WTC11 (cell line): Measurements from ENCODE around the gene LY6G5C. TPM values are rescaled to one million over a fixed set of nuclear protein-coding genes. Genes with fewer than 3 reads are reported as not detected.

Source experiments
- ATAC-seq: fragments of 200-7000 bp; cut with Tn5 transposase; 2 replicates; pipeline ENCODE4 v1.10.0; 2021; ENCODE audit warnings: mild to moderate bottlenecking, moderate library complexity
- CTCF ChIA-PET: fragments of 300-600 bp; sonication (Branson Sonifier 250); formaldehyde crosslinking; loops from one replicate; lab custom pipeline; 2021; ENCODE audit warnings: antibody characterized with exemption; lab: Charles Lee
- POLR2A ChIA-PET: fragments of 350-600 bp; sonication (Branson Sonifier 250); formaldehyde crosslinking; loops from one replicate; lab custom pipeline; 2021; ENCODE audit warnings: antibody characterized with exemption; lab: Charles Lee
- DNase-seq: peaks from one replicate; pipeline ENCODE4 v3.0.0; 2021; ENCODE audit warnings: low spot score
- H3K27ac Mint-ChIP-seq: 2 replicates; pipeline ENCODE4 v1.8.0; 2021; ENCODE audit warnings: mixed read lengths
- H3K27me3 Mint-ChIP-seq: 2 replicates; pipeline ENCODE4 v1.8.0; 2021; ENCODE audit warnings: low read depth, mild to moderate bottlenecking, moderate library complexity, mixed read lengths
- H3K36me3 Mint-ChIP-seq: 2 replicates; pipeline ENCODE4 v1.8.0; 2021; ENCODE audit warnings: mixed read lengths
- H3K4me1 Mint-ChIP-seq: 2 replicates; pipeline ENCODE4 v1.8.0; 2022; ENCODE audit warnings: mixed read lengths
- H3K4me3 Mint-ChIP-seq: 2 replicates; pipeline ENCODE4 v1.8.0; 2021; ENCODE audit warnings: mild to moderate bottlenecking, moderate library complexity, mixed read lengths
- H3K9me3 Mint-ChIP-seq: 2 replicates; pipeline ENCODE4 v1.8.0; 2021; ENCODE audit warnings: mixed read lengths
- ATF1 ChIP-seq: sonication (generic); formaldehyde crosslinking; IDR thresholded peaks from 2 replicates; pipeline ENCODE4 v1.8.1; 2023; ENCODE audit warnings: mild to moderate bottlenecking, moderate library complexity, missing genetic modification reagents
- CBFB ChIP-seq: sonication (generic); formaldehyde crosslinking; IDR thresholded peaks from 2 replicates; pipeline ENCODE4 v1.8.1; 2022; ENCODE audit warnings: mild to moderate bottlenecking, low read depth, missing genetic modification reagents
- CREM ChIP-seq: sonication (generic); formaldehyde crosslinking; IDR thresholded peaks from 2 replicates; pipeline ENCODE4 v1.8.1; 2022; ENCODE audit warnings: mild to moderate bottlenecking, missing genetic modification reagents, moderate library complexity
- FOXJ3 ChIP-seq: sonication (generic); formaldehyde crosslinking; IDR thresholded peaks from 2 replicates; pipeline ENCODE4 v1.9.0; 2021; ENCODE audit warnings: missing genetic modification reagents, mild to moderate bottlenecking, borderline replicate concordance
- HMGA2 ChIP-seq: fragments of 250-450 bp; sonication (Bioruptor Pico); IDR thresholded peaks from 2 replicates; pipeline ENCODE4 v1.4.0; 2021; ENCODE audit warnings: mild to moderate bottlenecking, moderate library complexity
- MLX ChIP-seq: sonication (generic); formaldehyde crosslinking; IDR thresholded peaks from 2 replicates; pipeline ENCODE4 v1.8.1; 2023; ENCODE audit warnings: mild to moderate bottlenecking, missing genetic modification reagents, moderate library complexity
- MYBL2 ChIP-seq: sonication (generic); formaldehyde crosslinking; IDR thresholded peaks from 2 replicates; pipeline ENCODE4 v1.8.1; 2023; ENCODE audit warnings: mild to moderate bottlenecking, moderate library complexity, missing genetic modification reagents
- PRDM15 ChIP-seq: sonication (generic); formaldehyde crosslinking; IDR thresholded peaks from 2 replicates; pipeline ENCODE4 v1.8.0; 2022; ENCODE audit warnings: missing genetic modification reagents
- RORB ChIP-seq: fragments of 250-450 bp; sonication (Bioruptor Pico); IDR thresholded peaks from 2 replicates; pipeline ENCODE4 v1.9.0; 2021; ENCODE audit warnings: mild to moderate bottlenecking
- SMAD3 ChIP-seq: sonication (generic); formaldehyde crosslinking; IDR thresholded peaks from 2 replicates; pipeline ENCODE4 v1.8.0; 2022; ENCODE audit warnings: missing genetic modification reagents, mild to moderate bottlenecking, borderline replicate concordance
- ZNF138 ChIP-seq: sonication (generic); formaldehyde crosslinking; conservative IDR thresholded peaks from 2 replicates; pipeline ENCODE4 v1.8.1; 2022; ENCODE audit warnings: mild to moderate bottlenecking, moderate library complexity, missing genetic modification reagents
- ZNF281 ChIP-seq: sonication (generic); formaldehyde crosslinking; IDR thresholded peaks from 2 replicates; pipeline ENCODE4 v1.8.0; 2023; ENCODE audit warnings: mild to moderate bottlenecking, missing genetic modification reagents
- ZNF396 ChIP-seq: fragments of 250-450 bp; sonication (Bioruptor Pico); IDR thresholded peaks from 2 replicates; pipeline ENCODE4 v1.8.0; 2021; ENCODE audit warnings: mild to moderate bottlenecking, moderate library complexity, borderline replicate concordance
- ZNF532 ChIP-seq: fragments of 250-450 bp; sonication (Bioruptor Pico); IDR thresholded peaks from 2 replicates; pipeline ENCODE4 v1.9.0; 2021; ENCODE audit warnings: mild to moderate bottlenecking, borderline replicate concordance
- total RNA-seq: library from RNA; stranded (reverse); gene quantifications from 3 replicates; pipeline ENCODE4 v1.2.3, GENCODE V29; 2021
- TF ChIP-seq, protein P1 (sequence below): sonication (generic); formaldehyde crosslinking; IDR thresholded peaks from 2 replicates; pipeline ENCODE4 v1.8.1; 2023; ENCODE audit warnings: mild to moderate bottlenecking, missing genetic modification reagents
- TF ChIP-seq, protein P2 (sequence below): sonication (generic); formaldehyde crosslinking; conservative IDR thresholded peaks from 2 replicates; pipeline ENCODE4 v1.8.1; 2022; ENCODE audit warnings: mild to moderate bottlenecking, missing genetic modification reagents
- TF ChIP-seq, protein P3 (sequence below): sonication (generic); formaldehyde crosslinking; IDR thresholded peaks from 2 replicates; pipeline ENCODE4 v1.8.0; 2023; ENCODE audit warnings: missing genetic modification reagents

The LY6G5C gene
- total RNA-seq, 1 experiment from 2014 or later = 1.0 TPM

- no peak for TF ChIP-seq PRDM15 (CRISPR knock-in tag)
- TF ChIP-seq CREM (CRISPR knock-in tag) = no peak
- no peak for TF ChIP-seq CBFB (CRISPR knock-in tag)
Measured at GRCh38 chr6:31645325-31645724, 35.5 kb downstream of the LY6G5C start (continued).

DNA sequence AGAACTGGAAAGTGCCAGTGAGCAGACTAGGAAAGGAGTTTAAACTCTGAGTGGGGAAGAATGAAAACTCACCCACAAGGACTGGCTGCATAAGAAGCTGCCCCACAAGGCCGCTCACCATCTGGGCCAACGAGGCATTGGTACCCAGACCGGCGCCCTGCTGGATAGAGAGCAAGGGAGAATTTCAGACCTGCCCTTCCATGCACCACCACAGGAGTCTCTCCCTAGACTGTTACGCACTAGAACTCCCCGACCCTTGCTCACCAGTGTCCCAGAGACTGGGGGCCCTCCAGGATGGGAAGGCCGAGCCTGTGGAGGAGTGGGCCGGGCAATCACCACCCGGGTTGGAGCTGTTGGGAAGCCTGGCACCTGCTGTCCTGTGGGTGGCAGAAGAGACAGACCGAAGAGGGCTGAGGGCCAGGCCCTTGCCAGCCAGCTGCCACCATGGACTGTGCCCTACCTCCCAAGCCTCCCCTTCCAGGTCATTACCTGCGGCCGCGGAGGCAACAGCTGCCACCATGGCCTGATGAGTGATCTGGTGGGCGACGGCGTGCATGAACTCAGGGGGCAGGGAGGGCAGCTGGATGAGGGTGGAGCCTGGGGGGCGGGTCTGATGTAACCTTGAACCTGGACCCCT lies 36.9 kb downstream of the LY6G5C start:
- H3K4me3 Mint-ChIP-seq = no peak overlapping the region

DNA sequence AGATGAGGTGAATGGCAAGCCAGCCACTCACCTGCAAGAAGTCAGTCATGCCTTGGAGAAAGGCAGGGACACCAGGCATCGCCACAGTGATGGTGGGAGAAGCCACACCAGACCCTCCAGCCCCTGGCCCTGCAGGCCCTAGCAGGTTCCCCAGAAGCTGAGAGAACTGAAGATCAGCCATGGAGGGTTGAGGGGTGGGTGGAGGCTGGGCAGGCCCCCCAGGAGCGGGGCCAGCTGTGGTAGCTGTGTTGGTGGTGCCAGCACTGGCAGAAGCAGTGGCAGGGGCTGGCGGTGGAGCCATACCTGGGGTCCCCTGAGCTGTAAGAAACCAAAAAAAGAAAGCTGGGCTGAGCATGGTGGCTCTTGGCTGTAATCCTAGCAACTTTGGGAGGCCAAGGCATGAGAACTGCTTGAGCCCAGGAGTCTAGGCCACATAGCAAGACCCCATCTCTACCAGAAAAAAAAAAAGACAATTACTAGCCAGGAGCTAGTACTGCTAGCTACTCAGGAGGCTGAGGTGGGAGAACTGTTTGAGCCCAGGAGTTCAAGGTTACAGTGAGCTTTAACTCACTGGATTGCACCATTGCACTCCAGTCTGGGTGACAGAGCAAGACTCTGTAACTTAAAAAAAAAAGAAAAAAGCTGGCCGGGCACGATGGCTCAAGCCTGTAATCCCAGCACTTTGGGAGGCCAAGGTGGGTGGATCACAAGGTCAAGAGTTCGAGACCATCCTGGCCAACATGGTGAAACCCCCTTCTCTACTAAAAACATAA lies 37.9 kb downstream of the LY6G5C start:
- ChIA-PET CTCF (interaction anchor here (1.8 kb wide), 1 partner anchor 9 kb away, joined by 4 read pairs; the partner anchor contains the start of gene BAG6), POLR2A (interaction anchor here (0.6 to 1.4 kb wide), 2 partner anchors 22 to 149 kb away, joined by 3 read pairs; partner anchors contain the start of gene GPANK1)
- no peak for ATAC-seq
- Mint-ChIP-seq H3K9me3 (no peaks in the 10 kb centered on the region), H3K4me1 (no peaks in the 10 kb centered on the region), H3K4me3 (no peak overlapping the region), H3K27ac (no peak overlapping the region), H3K27me3 (no peaks in the 10 kb centered on the region), H3K36me3 (peaks cover 68% of the 10 kb centered on the region)
- DNase-seq = no peak
- TF ChIP-seq MYBL2 = no peak
- no peak for TF ChIP-seq ZNF396 (CRISPR knock-in tag)
- TF ChIP-seq, protein P1, sequence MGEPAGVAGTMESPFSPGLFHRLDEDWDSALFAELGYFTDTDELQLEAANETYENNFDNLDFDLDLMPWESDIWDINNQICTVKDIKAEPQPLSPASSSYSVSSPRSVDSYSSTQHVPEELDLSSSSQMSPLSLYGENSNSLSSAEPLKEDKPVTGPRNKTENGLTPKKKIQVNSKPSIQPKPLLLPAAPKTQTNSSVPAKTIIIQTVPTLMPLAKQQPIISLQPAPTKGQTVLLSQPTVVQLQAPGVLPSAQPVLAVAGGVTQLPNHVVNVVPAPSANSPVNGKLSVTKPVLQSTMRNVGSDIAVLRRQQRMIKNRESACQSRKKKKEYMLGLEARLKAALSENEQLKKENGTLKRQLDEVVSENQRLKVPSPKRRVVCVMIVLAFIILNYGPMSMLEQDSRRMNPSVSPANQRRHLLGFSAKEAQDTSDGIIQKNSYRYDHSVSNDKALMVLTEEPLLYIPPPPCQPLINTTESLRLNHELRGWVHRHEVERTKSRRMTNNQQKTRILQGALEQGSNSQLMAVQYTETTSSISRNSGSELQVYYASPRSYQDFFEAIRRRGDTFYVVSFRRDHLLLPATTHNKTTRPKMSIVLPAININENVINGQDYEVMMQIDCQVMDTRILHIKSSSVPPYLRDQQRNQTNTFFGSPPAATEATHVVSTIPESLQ (CRISPR knock-in tag) = no peak
- no peak for TF ChIP-seq ZNF138 (CRISPR knock-in tag)
- no peak for TF ChIP-seq ZNF281 (CRISPR knock-in tag)
- no peak for TF ChIP-seq ZNF532 (CRISPR knock-in tag)
- no peak for TF ChIP-seq RORB (CRISPR knock-in tag)
- TF ChIP-seq, protein P2, sequence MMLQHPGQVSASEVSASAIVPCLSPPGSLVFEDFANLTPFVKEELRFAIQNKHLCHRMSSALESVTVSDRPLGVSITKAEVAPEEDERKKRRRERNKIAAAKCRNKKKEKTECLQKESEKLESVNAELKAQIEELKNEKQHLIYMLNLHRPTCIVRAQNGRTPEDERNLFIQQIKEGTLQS (CRISPR knock-in tag) = no peak

More for the DNA sequence above, 36.9 kb downstream of the LY6G5C start:
- Mint-ChIP-seq H3K9me3 (no peaks in the 10 kb centered on the region), H3K27ac (no peak overlapping the region), H3K36me3 (peaks cover 76% of the 10 kb centered on the region), H3K27me3 (no peaks in the 10 kb centered on the region), H3K4me1 (no peaks in the 10 kb centered on the region)
- POLR2A ChIA-PET = interaction anchor here (0.6 to 1.4 kb wide), 4 partner anchors 9 to 150 kb away, joined by 3 to 4 read pairs (median 3); partner anchors contain the start of genes BAG6, C6orf47 and GPANK1
- TF ChIP-seq, protein P3, sequence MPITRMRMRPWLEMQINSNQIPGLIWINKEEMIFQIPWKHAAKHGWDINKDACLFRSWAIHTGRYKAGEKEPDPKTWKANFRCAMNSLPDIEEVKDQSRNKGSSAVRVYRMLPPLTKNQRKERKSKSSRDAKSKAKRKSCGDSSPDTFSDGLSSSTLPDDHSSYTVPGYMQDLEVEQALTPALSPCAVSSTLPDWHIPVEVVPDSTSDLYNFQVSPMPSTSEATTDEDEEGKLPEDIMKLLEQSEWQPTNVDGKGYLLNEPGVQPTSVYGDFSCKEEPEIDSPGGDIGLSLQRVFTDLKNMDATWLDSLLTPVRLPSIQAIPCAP (CRISPR knock-in tag) = no peak
- TF ChIP-seq SMAD3 (CRISPR knock-in tag) = no peak
- no peak for TF ChIP-seq ATF1 (CRISPR knock-in tag)
- no peak for TF ChIP-seq HMGA2
- no peak for TF ChIP-seq FOXJ3 (CRISPR knock-in tag)
- TF ChIP-seq MLX (CRISPR knock-in tag) = no peak
- no peak for DNase-seq
- ATAC-seq = no peak
- CTCF ChIA-PET = interaction anchor here (1.8 kb wide), 1 partner anchor 8 kb away, joined by 4 read pairs; the partner anchor contains the start of gene BAG6
